ENCODE measurements around the gene ZNF384. TPM values are rescaled to one million over a fixed set of nuclear protein-coding genes. Genes with fewer than 3 reads are reported as not detected.

ZNF384 gene
- total RNA-seq, 2 donors from 2014 or later = 36.8 to 45.3 TPM

- no peaks in the 10 kb centered on the region for H3K27me3 ChIP-seq (replicated peaks; ENCODE audit: insufficient read depth)
- peaks cover 31 to 50% of the 10 kb centered on the region in 2 donors for H3K4me1 ChIP-seq (ENCODE audit: control insufficient read depth in 1 of 2, low read depth in 2 of 2)
- H3K36me3 ChIP-seq = peaks cover 4% of the 10 kb centered on the region
- H3K9me3 ChIP-seq = no peaks in the 10 kb centered on the region
- DNase-seq (ENCODE audit: low spot score) (no peak), ATAC-seq (ENCODE audit: insufficient number of reproducible peaks, low FRiP score, low read depth) (no peak)
- no peak overlapping the region for H3K4me3 ChIP-seq
- no peak overlapping the region for H3K27ac ChIP-seq
- TF ChIP-seq CTCF (IDR thresholded peaks at IDR 0.05) = no peak
Measured at GRCh38 chr12:6685814-6686213, 3.4 kb downstream of the ZNF384 start.

DNA sequence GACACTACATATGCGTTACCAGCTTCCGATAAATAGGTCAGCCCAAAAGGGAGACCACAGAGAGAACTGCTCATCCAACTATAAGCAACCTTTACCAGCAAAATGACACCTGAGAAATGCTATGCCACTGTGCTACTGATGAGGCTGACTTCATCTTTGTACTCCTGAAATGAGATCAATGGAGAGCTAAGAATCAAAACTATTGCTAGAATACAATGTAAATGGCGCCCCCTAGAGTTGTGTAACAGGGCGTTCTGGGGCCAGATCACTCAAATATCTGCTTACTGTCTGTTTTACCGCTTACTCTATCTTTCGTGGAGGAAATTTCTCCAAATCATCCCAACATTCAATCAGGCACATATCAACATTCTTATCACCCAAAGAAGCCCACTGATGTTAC, 4.6 kb downstream of the ZNF384 start:
- ATAC-seq (ENCODE audit: insufficient number of reproducible peaks, low FRiP score, low read depth) = no peak
- no peaks in the 10 kb centered on the region for H3K9me3 ChIP-seq
- no peak overlapping the region for H3K27ac ChIP-seq
- H3K4me3 ChIP-seq = no peak overlapping the region
- H3K27me3 ChIP-seq (replicated peaks; ENCODE audit: insufficient read depth) = no peaks in the 10 kb centered on the region
- H3K36me3 ChIP-seq = peaks cover 11% of the 10 kb centered on the region
- peak; percentile 31 for TF ChIP-seq CTCF (IDR thresholded peaks at IDR 0.05)
- peaks cover 23 to 39% of the 10 kb centered on the region in 2 donors for H3K4me1 ChIP-seq (ENCODE audit: control insufficient read depth in 1 of 2, low read depth in 2 of 2)
- no peak for DNase-seq (ENCODE audit: low spot score)

GRCh38 chr12:6676962-6677361, 12.2 kb downstream of the ZNF384 start:
- ATAC-seq (ENCODE audit: insufficient number of reproducible peaks, low FRiP score, low read depth) = no peak
- H3K36me3 ChIP-seq = peaks cover 55% of the 10 kb centered on the region
- H3K4me1 ChIP-seq (ENCODE audit: control insufficient read depth in 1 of 2, low read depth in 2 of 2) = no peaks in the 10 kb centered on the region
- no peak for DNase-seq (ENCODE audit: low spot score)
- no peak overlapping the region for H3K27ac ChIP-seq
- H3K4me3 ChIP-seq = no peak overlapping the region
- no peak for TF ChIP-seq CTCF (IDR thresholded peaks at IDR 0.05)
- no peaks in the 10 kb centered on the region for H3K27me3 ChIP-seq (replicated peaks; ENCODE audit: insufficient read depth)
- H3K9me3 ChIP-seq = no peaks in the 10 kb centered on the region

DNA sequence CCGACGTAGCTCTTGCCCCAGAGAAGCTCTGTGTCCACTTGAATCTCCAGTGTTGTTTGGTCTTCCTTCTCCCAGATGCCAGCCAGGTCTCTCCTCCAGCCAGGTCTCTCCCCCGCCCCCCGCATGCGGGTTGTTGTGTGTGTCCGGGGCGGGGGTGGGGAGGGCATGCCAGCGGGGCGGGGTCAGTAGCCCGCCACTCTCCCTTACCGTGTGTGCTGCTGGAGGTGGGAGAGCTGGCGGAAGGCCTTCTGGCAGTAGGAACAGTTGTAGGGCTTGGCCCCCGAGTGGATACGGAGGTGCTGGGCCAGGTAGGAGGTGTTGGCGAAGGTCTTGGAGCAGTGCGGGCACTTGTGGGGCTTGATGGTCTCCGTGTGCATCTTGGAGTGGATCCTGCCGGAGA, 17.0 kb downstream of the ZNF384 start:
- Histone ChIP-seq H3K36me3 (peaks cover 70% of the 10 kb centered on the region), H3K9me3 (no peaks in the 10 kb centered on the region), H3K4me3 (no peak overlapping the region), H3K27me3 (replicated peaks; ENCODE audit: insufficient read depth) (no peaks in the 10 kb centered on the region), H3K4me1 (ENCODE audit: control insufficient read depth in 1 of 2, low read depth in 2 of 2) (no peaks in the 10 kb centered on the region), H3K27ac (no peak overlapping the region)
- ATAC-seq (ENCODE audit: insufficient number of reproducible peaks, low FRiP score, low read depth) (no peak), DNase-seq (ENCODE audit: low spot score) (no peak)
- TF ChIP-seq CTCF (IDR thresholded peaks at IDR 0.05) = no peak

DNA sequence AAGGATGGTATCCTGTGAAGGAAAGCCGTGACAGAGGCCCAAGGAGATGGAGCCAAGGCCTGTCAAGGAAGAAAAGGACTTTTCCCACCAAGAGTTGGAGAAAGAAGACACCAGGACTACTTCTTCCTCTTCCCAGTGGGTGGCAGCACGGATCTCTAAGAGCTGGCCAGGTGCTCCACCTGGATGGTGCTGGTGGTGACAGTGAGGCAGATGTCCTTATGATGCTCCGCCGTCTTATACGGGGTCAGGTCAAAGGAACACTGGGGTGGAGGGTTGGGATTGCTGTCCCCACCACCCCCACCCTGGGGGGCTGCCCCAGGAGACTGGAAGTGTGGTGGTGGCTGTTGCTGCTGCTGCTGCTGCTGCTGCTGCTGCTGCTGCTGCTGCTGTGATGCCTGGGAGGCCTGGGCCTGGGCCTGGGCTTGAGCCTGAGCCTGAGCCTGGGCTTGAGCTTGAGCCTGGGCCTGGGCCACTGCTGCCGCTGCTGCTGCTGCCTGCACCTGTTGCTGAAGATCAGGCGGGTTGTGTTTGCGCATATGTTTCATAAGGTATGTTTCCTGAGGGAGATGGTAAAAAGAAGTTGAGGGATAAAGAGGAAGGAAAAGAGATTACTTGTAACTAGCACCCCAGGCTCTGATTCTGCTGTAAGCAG, 21.5 kb downstream of the ZNF384 start:
- Histone ChIP-seq H3K9me3 (no peaks in the 10 kb centered on the region), H3K4me1 (ENCODE audit: control insufficient read depth in 1 of 2, low read depth in 2 of 2) (no peaks in the 10 kb centered on the region), H3K27me3 (replicated peaks; ENCODE audit: insufficient read depth) (no peaks in the 10 kb centered on the region), H3K36me3 (peaks cover 55% of the 10 kb centered on the region), H3K27ac (no peak overlapping the region), H3K4me3 (no peak overlapping the region)
- DNase-seq (ENCODE audit: low spot score) (no peak), ATAC-seq (ENCODE audit: insufficient number of reproducible peaks, low FRiP score, low read depth) (no peak)
- no peak for TF ChIP-seq CTCF (IDR thresholded peaks at IDR 0.05)

Measured in thoracic aorta (tissue), 2 donors.